WTC11 (cell line): ENCODE results near the gene SGCD. TPM values are rescaled to one million over a fixed set of nuclear protein-coding genes. Genes with fewer than 3 reads are reported as not detected.

Experiments
- ATAC-seq: fragments of 200-7000 bp; cut with Tn5 transposase; 2 replicates; pipeline ENCODE4 v1.10.0; 2021; ENCODE audit warnings: mild to moderate bottlenecking, moderate library complexity
- CTCF ChIA-PET: fragments of 300-600 bp; sonication (Branson Sonifier 250); formaldehyde crosslinking; loops from one replicate; lab custom pipeline; 2021; ENCODE audit warnings: antibody characterized with exemption; lab: Charles Lee
- POLR2A ChIA-PET: fragments of 350-600 bp; sonication (Branson Sonifier 250); formaldehyde crosslinking; loops from one replicate; lab custom pipeline; 2021; ENCODE audit warnings: antibody characterized with exemption; lab: Charles Lee
- DNase-seq: peaks from one replicate; pipeline ENCODE4 v3.0.0; 2021; ENCODE audit warnings: low spot score
- H3K27ac Mint-ChIP-seq: 2 replicates; pipeline ENCODE4 v1.8.0; 2021; ENCODE audit warnings: mixed read lengths
- H3K27me3 Mint-ChIP-seq: 2 replicates; pipeline ENCODE4 v1.8.0; 2021; ENCODE audit warnings: low read depth, mild to moderate bottlenecking, moderate library complexity, mixed read lengths
- H3K36me3 Mint-ChIP-seq: 2 replicates; pipeline ENCODE4 v1.8.0; 2021; ENCODE audit warnings: mixed read lengths
- H3K4me1 Mint-ChIP-seq: 2 replicates; pipeline ENCODE4 v1.8.0; 2022; ENCODE audit warnings: mixed read lengths
- H3K4me3 Mint-ChIP-seq: 2 replicates; pipeline ENCODE4 v1.8.0; 2021; ENCODE audit warnings: mild to moderate bottlenecking, moderate library complexity, mixed read lengths
- H3K9me3 Mint-ChIP-seq: 2 replicates; pipeline ENCODE4 v1.8.0; 2021; ENCODE audit warnings: mixed read lengths
- ATF3 ChIP-seq: sonication (generic); formaldehyde crosslinking; conservative IDR thresholded peaks from 2 replicates; pipeline ENCODE4 v1.8.1; 2022; ENCODE audit warnings: mild to moderate bottlenecking, missing genetic modification reagents
- CBFB ChIP-seq: sonication (generic); formaldehyde crosslinking; IDR thresholded peaks from 2 replicates; pipeline ENCODE4 v1.8.1; 2022; ENCODE audit warnings: mild to moderate bottlenecking, low read depth, missing genetic modification reagents
- FOXK1 ChIP-seq: sonication (generic); formaldehyde crosslinking; IDR thresholded peaks from 2 replicates; pipeline ENCODE4 v1.8.0; 2022; ENCODE audit warnings: mild to moderate bottlenecking, moderate library complexity, missing genetic modification reagents
- GABPB1 ChIP-seq: sonication (generic); formaldehyde crosslinking; IDR thresholded peaks from 2 replicates; pipeline ENCODE4 v1.8.1; 2023; ENCODE audit warnings: mild to moderate bottlenecking, missing genetic modification reagents
- GRHL2 ChIP-seq: fragments of 250-450 bp; sonication (Bioruptor Pico); IDR thresholded peaks from 2 replicates; pipeline ENCODE4 v1.8.0; 2022; ENCODE audit warnings: mild to moderate bottlenecking, moderate library complexity; ENCODE audit not compliant: insufficient replicate concordance, severe bottlenecking
- JUN ChIP-seq: sonication (generic); formaldehyde crosslinking; IDR thresholded peaks from 2 replicates; pipeline ENCODE4 v1.8.0; 2023; ENCODE audit warnings: mild to moderate bottlenecking, missing genetic modification reagents
- NR2C2 ChIP-seq: sonication (generic); formaldehyde crosslinking; IDR thresholded peaks from 2 replicates; pipeline ENCODE4 v1.8.0; 2022; ENCODE audit warnings: mild to moderate bottlenecking, missing genetic modification reagents
- NR3C1 ChIP-seq: sonication (generic); formaldehyde crosslinking; conservative IDR thresholded peaks from 2 replicates; pipeline ENCODE4 v1.8.1; 2023; ENCODE audit warnings: low read depth, mild to moderate bottlenecking, missing genetic modification reagents
- PRDM15 ChIP-seq: sonication (generic); formaldehyde crosslinking; IDR thresholded peaks from 2 replicates; pipeline ENCODE4 v1.8.0; 2022; ENCODE audit warnings: missing genetic modification reagents
- RELA ChIP-seq: sonication (generic); formaldehyde crosslinking; IDR thresholded peaks from 2 replicates; pipeline ENCODE4 v1.8.1; 2022; ENCODE audit warnings: missing genetic modification reagents, mild to moderate bottlenecking, borderline replicate concordance
- SOX15 ChIP-seq: fragments of 250-450 bp; sonication (Bioruptor Pico); IDR thresholded peaks from 2 replicates; pipeline ENCODE4 v1.9.0; 2021; ENCODE audit warnings: mild to moderate bottlenecking
- ZBTB43 ChIP-seq: sonication (generic); formaldehyde crosslinking; IDR thresholded peaks from 2 replicates; pipeline ENCODE4 v1.8.1; 2023; ENCODE audit warnings: mild to moderate bottlenecking, missing genetic modification reagents
- ZNF232 ChIP-seq: sonication (generic); formaldehyde crosslinking; IDR thresholded peaks from 2 replicates; pipeline ENCODE4 v1.8.0; 2022; ENCODE audit warnings: mild to moderate bottlenecking, missing genetic modification reagents
- ZNF281 ChIP-seq: sonication (generic); formaldehyde crosslinking; IDR thresholded peaks from 2 replicates; pipeline ENCODE4 v1.8.0; 2023; ENCODE audit warnings: mild to moderate bottlenecking, missing genetic modification reagents
- ZNF317 ChIP-seq: sonication (generic); formaldehyde crosslinking; IDR thresholded peaks from 2 replicates; pipeline ENCODE4 v1.8.1; 2023; ENCODE audit warnings: low read depth, mild to moderate bottlenecking, moderate library complexity, missing genetic modification reagents, borderline replicate concordance
- total RNA-seq: library from RNA; stranded (reverse); gene quantifications from 3 replicates; pipeline ENCODE4 v1.2.3, GENCODE V29; 2021
- TF ChIP-seq, protein P1 (sequence below): sonication (generic); formaldehyde crosslinking; IDR thresholded peaks from 2 replicates; pipeline ENCODE4 v1.8.0; 2022; ENCODE audit warnings: mild to moderate bottlenecking, missing genetic modification reagents
- TF ChIP-seq, protein P2 (sequence below): fragments of 250-450 bp; sonication (Bioruptor Pico); IDR thresholded peaks from 2 replicates; pipeline ENCODE4 v1.9.0; 2021; ENCODE audit warnings: mild to moderate bottlenecking

The SGCD gene
- total RNA-seq, 1 experiment from 2014 or later: 0.33 TPM

- Mint-ChIP-seq H3K27me3 (no peaks in the 10 kb centered on the region), H3K36me3 (no peaks in the 10 kb centered on the region), H3K9me3 (peaks cover 10% of the 10 kb centered on the region), H3K27ac (no peak overlapping the region), H3K4me3 (no peak overlapping the region), H3K4me1 (peaks cover 13% of the 10 kb centered on the region)
- ATAC-seq (no peak), DNase-seq (no peak)
- ChIA-PET POLR2A (no interaction called here), CTCF (no interaction called here)
- TF ChIP-seq NR2C2 (CRISPR knock-in tag) (no peak), FOXK1 (CRISPR knock-in tag) (no peak), RELA (no peak), NR3C1 (CRISPR knock-in tag) (no peak), GRHL2 (CRISPR knock-in tag) (no peak), CBFB (no peak), ZNF281 (CRISPR knock-in tag) (no peak), PRDM15 (CRISPR knock-in tag) (no peak), ZNF317 (CRISPR knock-in tag) (no peak), GABPB1 (CRISPR knock-in tag) (no peak), SOX15 (CRISPR knock-in tag) (no peak), ZBTB43 (CRISPR knock-in tag) (no peak), JUN (CRISPR knock-in tag) (no peak), ATF3 (CRISPR knock-in tag) (no peak)
- TF ChIP-seq, protein P1, sequence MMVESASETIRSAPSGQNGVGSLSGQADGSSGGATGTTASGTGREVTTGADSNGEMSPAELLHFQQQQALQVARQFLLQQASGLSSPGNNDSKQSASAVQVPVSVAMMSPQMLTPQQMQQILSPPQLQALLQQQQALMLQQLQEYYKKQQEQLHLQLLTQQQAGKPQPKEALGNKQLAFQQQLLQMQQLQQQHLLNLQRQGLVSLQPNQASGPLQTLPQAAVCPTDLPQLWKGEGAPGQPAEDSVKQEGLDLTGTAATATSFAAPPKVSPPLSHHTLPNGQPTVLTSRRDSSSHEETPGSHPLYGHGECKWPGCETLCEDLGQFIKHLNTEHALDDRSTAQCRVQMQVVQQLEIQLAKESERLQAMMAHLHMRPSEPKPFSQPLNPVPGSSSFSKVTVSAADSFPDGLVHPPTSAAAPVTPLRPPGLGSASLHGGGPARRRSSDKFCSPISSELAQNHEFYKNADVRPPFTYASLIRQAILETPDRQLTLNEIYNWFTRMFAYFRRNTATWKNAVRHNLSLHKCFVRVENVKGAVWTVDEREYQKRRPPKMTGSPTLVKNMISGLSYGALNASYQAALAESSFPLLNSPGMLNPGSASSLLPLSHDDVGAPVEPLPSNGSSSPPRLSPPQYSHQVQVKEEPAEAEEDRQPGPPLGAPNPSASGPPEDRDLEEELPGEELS (CRISPR knock-in tag): no peak
Measured at GRCh38 chr5:156328161-156328560, 1.2 kb downstream of the SGCD start.

- H3K4me3 Mint-ChIP-seq: no peak overlapping the region
- DNase-seq (no peak), ATAC-seq (no peak)
- POLR2A ChIA-PET: no interaction called here
- peaks cover 10% of the 10 kb centered on the region for H3K9me3 Mint-ChIP-seq
- no peak overlapping the region for H3K27ac Mint-ChIP-seq
- H3K27me3 Mint-ChIP-seq: no peaks in the 10 kb centered on the region
- CTCF ChIA-PET: no interaction called here
- peaks cover 13% of the 10 kb centered on the region for H3K4me1 Mint-ChIP-seq
- H3K36me3 Mint-ChIP-seq: no peaks in the 10 kb centered on the region
- TF ChIP-seq ZBTB43 (CRISPR knock-in tag) (no peak), ZNF232 (CRISPR knock-in tag) (no peak)
- TF ChIP-seq, protein P2, sequence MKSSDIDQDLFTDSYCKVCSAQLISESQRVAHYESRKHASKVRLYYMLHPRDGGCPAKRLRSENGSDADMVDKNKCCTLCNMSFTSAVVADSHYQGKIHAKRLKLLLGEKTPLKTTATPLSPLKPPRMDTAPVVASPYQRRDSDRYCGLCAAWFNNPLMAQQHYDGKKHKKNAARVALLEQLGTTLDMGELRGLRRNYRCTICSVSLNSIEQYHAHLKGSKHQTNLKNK (CRISPR knock-in tag): no peak
Measured at GRCh38 chr5:156328766-156329165, 1.8 kb downstream of the SGCD start.
